Myocyte (in vitro differentiated cells): Measurements from ENCODE around the gene MYO18B. TPM values are rescaled to one million over a fixed set of nuclear protein-coding genes. Genes with fewer than 3 reads are reported as not detected.

Source experiments
- DNase-seq: peaks from one replicate; pipeline ENCODE4 v3.0.0-alpha.2; 2012; ENCODE audit warnings: low read depth
- total RNA-seq: library from RNA; depleted of rRNA; stranded (reverse); fragments of >200 nt; gene quantifications from 2 replicates; pipeline ENCODE4 v1.2.3, GENCODE V29; 2014

MYO18B gene
- total RNA-seq, 1 donor from 2014 or later: 165 TPM

DNA sequence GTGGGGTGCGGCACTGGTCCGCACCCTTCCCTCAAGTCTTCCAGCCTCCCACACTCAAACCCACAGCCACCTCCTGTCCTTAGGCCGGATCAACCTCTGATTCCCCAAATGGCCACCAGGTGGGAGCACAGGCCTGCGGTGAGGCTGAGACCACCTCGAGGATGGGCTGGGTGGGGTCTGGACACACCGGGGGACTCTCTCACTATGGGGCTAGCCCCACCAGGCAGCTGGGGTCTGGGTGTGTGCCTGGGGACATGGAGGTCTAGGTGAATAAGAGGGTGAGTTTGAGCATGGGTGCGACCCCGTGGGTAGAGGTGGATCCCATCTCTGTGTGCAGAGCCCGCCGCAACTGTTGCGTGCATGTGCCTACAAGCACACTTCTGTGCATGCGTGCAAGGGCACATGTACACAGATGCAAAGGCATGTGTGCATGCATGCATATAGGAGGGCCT lies 32.6 kb downstream of the MYO18B start:
- no peak for DNase-seq

DNA sequence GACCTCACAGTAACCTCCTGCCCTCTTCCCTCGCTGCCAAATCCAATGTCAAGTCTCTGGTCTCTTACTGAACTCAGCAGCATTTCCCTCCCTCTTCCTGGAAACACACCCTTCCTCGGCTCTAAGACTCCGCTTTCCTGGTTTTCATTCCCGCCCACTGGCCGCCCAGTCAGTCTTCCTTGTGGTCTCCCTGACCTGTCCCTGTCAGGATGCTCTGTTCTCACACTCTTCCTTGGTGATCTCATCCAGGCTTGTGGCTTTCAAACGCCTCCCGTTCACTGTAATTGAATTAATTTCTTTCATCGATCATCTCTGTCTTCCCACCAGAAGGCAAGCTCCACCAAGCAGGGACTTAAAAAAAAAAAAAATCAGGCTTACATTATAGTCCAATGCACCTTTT lies 33.5 kb downstream of the MYO18B start:
- no peak for DNase-seq

DNA sequence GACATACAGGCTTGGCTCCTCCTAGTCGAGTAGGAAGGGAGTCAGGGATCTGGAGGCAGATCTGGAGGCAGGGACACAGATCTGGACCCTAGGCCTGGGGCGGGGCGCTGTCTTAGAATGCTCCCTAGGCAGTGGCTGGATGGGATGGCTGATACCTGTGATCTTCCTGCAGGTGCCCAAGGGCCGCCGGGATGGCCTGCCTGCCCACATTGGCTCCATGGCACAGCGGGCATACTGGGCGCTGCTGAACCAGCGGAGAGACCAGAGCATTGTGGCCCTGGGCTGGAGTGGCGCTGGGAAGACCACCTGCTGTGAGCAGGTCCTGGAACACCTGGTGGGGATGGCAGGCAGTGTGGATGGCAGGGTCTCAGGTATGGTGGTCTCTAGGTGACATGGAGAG lies 35.4 kb downstream of the MYO18B start:
- no peak for DNase-seq

- no peak for DNase-seq
Observed at GRCh38 chr22:25777870-25778269, 35.9 kb downstream of the MYO18B start.

GRCh38 chr22:25779426-25779825 lies 37.4 kb downstream of the MYO18B start:
- no peak for DNase-seq

GRCh38 chr22:25779890-25780289 lies 37.9 kb downstream of the MYO18B start:
- DNase-seq: no peak

GRCh38 chr22:25780673-25781072 lies 38.7 kb downstream of the MYO18B start:
- DNase-seq: no peak

- DNase-seq: no peak
Observed at GRCh38 chr22:25781801-25782200, 39.8 kb downstream of the MYO18B start.

- peak; percentile 76 for DNase-seq
Observed at GRCh38 chr22:25782831-25783230, 40.8 kb downstream of the MYO18B start.

DNA sequence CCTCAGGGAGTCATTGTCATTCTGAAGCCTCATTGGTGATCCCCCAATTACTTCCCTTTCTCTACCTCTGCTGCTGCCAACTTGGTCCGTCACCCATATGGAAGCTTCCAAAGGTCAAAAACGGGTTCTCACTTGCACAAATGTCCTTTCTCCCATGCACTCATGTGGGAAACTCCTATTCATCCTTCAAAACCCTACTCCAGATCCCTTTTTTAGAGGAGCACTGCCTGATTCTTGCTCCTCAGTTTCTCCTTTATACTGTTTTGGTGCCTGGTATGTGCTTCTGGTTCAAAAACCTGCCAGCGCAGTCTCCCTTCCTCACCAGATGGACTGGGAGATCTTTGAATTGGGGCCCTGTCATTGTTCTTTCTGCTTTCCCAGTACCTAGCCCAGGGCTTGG lies 41.9 kb downstream of the MYO18B start:
- no peak for DNase-seq

DNA sequence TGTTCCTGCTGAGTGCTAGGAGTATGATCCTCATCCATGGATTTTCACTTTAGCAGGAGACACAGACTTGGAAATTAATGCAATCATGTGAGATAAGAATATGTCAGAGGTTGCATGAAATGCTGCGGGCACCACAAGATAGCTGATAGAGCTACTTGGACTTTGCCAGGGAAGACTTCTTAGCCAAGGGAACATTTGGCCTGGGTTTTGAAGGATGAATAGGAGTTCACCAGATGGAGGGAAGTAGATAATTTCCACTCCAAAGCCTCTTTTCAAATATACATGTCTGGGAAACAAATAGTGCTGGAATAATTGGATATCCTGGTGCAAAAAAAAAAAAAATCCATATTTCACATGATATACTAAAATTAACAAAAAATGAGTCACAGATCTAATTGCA lies 44.2 kb downstream of the MYO18B start:
- no peak for DNase-seq

- no peak for DNase-seq
Observed at GRCh38 chr22:25791556-25791955, 49.6 kb downstream of the MYO18B start.

DNA sequence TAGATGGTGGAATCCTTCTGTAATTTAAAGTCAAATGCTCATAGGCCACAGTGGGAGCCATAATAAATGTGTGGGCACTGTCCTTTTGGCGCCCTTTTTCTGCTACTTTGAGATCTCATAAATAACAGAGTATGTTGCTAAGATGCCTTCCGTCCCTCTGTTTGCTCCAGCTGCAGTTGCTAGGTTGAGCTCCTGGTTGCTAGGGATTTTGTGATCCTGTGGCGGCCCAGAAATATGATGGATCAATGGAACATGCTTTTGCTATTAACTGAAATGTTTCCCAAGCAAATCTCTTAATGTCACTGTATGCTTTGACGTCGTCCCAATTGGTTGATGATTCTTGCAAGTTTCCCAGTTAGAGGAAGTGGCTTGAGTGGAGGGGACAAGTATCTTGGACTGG lies 53.5 kb downstream of the MYO18B start:
- DNase-seq: no peak

DNA sequence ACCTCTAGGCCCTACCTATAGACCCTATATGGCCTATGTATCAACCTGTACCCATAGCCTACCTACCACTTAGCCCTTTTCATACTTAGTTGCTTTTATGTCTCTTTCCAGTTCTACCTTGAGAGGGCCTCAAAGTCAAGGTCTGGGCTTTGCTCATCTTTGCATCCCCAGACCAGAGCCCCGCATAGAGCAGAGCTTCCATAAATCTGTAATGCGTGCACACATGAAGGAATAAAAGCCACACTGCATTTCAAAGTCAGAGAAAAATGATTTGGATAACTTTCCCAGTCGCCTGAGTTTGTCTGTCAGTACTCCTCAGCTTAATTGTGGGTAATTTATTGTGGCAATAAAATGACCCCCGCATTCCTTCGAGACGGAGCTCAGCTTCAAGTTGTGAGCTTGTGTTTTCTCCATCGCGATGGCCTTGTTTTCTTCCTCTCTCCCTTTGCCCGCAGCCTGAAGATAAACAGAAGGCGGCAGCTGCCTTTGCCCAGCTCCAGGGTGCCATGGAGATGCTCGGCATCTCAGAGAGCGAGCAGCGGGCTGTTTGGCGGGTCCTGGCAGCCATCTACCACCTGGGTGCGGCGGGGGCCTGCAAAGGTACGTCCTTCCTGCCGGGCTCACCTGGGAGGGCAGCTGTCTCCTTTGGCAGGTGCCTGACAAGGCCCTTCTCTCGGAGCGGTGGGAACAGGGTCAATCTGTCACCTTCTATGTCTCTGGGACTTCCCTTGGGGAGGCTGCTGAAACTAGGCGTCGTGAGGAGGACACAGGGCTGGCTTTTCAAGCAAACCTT lies 55.7 kb downstream of the MYO18B start:
- DNase-seq: no peak

DNA sequence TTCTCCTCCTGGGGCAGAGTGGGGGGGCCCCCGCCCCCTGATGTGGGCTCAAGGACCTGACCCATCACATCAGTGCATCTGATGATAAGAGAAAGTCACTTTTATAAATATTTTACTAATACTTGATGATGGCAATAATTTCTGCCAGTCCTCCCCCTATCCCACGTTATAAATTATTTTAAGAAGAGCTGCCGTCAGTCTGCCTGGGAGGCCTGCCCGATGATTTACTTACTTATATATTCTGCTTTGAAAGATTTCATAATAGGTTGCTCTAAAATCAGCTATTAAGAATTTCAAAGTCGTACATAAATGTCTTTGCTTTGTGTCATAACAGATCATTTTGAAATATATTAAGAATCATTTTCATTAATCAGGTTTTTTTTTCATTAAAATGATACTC lies 58.8 kb downstream of the MYO18B start:
- no peak for DNase-seq

DNA sequence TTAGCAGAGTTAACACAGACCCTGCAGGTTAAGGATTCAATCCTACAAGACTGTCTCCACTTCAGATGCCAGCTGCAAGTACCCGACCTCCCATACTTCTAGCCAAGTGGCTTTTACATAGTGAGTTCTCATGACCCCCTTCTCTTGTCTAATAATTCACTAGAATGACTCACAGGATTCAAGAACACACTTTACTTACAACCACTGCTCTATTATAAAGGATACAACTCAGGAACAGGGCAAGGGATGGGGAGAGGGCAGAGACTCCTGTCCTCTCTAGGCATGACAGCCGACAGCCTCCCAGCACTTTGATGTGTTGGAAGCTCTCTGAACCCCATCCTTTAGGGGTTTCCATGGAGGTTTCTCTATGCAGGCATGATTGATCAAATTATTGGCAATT lies 60.0 kb downstream of the MYO18B start:
- DNase-seq: no peak

DNA sequence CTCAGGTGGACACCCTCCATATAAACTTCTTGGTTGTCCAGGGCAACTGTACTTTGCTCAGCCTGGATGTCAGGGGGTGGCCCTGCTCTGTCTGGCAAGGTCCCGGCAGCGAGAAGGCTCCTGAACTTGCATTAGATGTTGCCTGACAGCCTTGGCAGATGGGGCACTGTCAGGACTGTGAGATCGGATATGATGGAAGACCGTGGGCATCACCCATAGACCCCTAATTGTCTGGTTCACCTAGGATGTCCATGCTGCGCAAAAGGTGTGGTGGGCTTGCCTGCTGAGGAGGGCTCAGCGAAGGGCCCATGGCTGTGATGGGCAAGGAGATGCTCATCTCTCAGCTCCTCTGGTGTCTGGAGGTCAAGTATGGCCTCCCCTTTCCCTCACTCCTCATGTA lies 62.7 kb downstream of the MYO18B start:
- DNase-seq: no peak

- DNase-seq: no peak
Observed at GRCh38 chr22:25806579-25806978, 64.6 kb downstream of the MYO18B start.

DNA sequence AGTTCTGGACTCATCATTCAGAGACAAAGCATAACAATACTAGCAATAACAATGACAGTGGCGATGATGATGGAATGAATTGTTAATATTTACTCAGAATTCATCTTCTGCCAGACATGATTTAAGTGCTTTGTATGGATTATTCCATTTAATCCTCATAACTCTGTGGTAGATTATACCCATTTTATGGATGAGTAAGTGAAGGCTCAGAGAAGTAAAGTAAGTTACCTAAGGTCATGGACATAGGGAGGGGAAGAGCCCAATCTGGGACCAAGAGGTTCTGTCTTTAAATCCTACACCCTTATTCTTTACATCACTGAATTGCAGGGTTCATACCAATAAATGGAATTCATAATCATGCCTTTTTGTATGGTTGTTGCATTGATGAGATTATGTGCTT lies 72.7 kb downstream of the MYO18B start:
- no peak for DNase-seq

DNA sequence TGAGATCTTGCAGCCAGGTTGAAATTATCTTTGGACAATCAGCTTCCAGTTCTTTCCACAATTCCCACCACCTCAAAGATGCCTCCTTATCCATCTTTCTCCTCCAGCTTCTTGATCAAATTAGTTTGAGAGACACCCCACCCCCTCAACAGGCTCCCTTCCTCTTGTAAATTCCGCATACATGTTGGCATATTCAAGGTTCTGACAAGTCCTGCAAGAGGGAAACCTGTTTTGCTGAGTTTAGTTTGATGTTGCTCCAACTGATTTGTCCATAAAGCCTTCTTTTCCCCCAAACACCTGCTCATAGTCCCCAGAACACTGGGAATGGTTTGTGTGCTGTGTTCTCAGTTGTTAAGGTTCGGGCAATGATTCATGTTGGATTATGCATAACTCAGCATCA lies 73.6 kb downstream of the MYO18B start:
- no peak for DNase-seq

DNA sequence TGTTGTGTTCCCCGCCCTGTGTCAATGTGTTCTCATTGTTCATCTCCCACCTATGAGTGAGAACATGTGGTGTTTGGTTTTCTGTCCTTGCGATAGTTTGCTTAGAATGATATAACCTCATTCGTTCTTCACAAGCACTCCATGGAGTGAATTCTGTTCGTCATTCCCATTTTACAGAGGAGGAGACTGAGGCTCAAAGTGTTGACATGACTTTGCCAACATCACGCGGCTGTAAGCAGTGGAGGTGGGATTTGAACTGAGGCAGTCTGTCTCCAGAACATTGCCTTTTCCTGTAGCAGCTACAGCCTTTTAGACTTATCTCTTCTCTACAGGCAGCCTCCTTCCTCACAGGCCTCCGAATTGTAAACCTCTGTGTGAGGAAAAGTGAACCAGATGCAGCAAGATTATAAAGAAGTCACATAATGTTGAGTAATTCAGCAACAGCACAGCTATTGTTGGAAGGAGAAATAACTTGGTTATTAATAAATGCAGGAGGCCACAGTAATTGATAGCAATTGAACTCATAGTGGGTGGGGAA lies 74.6 kb downstream of the MYO18B start:
- DNase-seq: no peak

GRCh38 chr22:25817092-25817943 lies 75.3 kb downstream of the MYO18B start:
- no peak for DNase-seq
